Fibroblast of skin of left biceps (primary cell): Measurements from ENCODE around the gene GPR37L1.

Source experiments
- DNase-seq, 2 experiments: peaks; one replicate each; pipeline ENCODE4 v3.0.0-alpha.2; 2013; ENCODE audit warnings: low read depth in 2 of 2

The GPR37L1 gene

GRCh38 chr1:202122639-202123335 is at the start of gene GPR37L1:
GPR37L1 (plus strand) TSS chr1:202122917; CDS start chr1:202122964, 47 bp downstream.
- DNase-seq: no peak

DNA sequence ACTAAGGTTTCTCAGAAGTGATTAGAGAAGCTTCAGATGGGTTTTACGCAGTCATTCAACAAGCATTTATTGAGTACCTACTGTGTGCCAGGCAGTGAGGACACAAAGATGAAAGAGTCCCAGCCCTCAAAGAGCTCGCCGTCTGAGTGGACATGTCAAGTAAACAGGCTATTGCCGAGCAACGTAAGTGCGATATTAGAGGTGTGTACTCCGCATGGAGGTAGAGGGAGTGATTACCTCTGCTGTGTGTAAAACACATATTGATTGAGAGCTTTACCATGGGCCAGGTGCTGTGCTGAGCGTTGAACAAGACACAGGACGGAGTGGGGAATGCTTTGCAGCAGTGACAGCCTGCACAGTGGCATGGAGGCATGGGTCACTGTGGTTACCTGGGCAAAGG is 49.5 kb upstream of the GPR37L1 start:
- no peak for DNase-seq

- no peak for DNase-seq
Measured at GRCh38 chr1:202074985-202075384, 47.7 kb upstream of the GPR37L1 start.

DNA sequence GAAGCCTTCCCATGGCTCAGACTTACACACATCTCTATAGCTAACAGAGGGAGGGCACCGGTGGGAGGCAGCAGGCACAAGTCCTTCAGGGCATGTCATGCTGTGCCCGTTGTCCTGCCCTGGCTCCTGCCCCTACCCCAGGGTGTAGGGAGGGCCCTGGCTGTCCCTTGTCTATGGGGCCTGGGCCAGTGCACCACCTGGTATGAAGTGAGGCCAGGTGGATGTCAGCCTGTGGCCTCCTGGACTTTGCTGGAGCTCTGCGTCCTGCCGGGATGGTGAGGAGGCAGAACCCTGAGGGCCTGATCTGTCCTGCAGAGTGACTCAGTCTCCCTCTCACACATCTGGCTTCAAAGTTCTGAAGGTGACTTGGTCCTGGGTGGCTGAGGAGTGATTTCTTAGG is 47.3 kb upstream of the GPR37L1 start:
- no peak for DNase-seq

DNA sequence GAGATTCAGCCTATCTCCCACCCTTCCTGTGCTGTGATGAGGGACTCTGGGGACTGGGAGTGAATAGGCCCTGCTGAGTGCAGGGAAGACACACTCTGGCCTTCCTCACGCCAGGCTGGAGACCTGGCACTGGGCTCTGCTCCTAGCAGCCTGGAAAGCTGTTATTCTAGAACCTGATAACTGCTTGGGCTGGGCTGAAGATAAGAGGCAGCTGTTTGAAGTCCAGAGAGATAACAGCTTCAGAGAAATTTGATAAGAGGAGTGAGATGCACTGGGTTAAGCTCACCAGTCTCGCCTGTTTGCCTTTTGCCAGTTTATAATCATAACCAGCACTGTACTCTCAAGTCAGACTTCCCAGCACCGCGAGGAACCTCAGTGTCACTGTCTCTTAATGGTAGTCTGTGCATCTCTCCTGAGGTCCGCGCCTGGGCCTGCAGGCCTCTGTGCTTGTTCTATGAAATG is 46.6 kb upstream of the GPR37L1 start:
- DNase-seq: no peak

DNA sequence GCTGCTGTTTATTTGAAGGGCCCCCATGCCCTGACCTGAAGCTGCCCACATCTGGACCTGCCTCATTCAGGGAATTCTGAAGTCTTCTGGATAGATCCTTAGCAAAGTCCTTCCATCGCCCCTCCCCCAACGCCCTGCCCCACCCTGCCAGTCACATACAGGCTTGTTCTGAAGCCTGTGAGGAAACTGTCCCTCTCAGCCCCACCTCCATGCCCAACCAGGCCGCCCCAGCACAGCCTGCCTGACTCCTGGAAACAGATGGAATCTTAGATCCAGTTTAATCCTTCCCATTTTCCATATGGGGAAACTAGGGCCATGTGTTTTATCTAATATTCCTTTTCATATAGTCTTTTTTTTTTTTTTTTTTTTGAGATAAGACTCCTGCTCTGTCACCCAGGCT is 44.5 kb upstream of the GPR37L1 start:
- DNase-seq: no peak

- DNase-seq: no peak
Measured at GRCh38 chr1:202081992-202082391, 40.7 kb upstream of the GPR37L1 start.

DNA sequence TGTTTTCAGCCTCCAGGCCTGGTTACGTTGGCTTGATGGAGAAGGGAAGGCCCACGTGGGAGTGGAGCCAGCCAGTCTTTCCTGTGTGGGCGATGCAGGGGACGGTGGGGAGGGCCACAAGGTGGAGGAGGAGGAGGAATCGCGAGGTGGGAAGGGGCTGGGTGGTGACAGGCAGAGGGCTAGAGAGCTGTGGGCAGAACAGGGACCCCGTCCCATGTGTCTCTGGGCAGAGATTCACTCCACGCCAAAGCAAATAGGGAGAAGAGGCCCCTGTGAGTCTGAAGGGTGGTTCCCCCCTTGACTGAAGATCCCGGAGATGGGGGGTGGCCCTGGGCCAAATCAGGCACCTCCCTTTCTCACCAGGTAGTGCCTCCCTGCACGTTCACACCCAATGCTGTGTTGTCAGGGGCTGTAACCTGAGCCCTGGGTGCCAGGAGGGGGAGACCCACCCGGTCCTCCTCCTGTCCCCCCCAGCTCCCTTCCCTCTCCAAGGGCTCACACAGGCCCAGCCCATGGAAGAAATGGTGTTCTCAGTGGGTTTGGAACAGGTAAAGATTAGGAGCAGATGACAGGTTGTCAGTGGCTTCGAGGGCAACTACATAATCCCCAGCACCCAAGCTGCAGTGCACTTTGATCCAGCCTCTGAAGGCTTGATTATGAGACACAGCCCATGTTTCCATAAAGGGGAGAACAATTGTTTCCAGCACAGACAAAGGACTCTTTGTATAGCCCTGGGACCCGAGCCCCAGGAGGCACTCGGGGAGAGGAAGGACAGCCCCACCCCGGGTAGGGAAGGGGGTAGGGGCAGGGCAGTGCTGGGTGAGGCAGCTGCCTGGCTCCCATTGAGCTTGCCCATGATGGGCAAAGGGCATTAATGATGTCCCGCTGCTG is 37.7 kb upstream of the GPR37L1 start:
- DNase-seq: no peak

GRCh38 chr1:202085682-202086373 is 36.9 kb upstream of the GPR37L1 start:
- DNase-seq: no peak

DNA sequence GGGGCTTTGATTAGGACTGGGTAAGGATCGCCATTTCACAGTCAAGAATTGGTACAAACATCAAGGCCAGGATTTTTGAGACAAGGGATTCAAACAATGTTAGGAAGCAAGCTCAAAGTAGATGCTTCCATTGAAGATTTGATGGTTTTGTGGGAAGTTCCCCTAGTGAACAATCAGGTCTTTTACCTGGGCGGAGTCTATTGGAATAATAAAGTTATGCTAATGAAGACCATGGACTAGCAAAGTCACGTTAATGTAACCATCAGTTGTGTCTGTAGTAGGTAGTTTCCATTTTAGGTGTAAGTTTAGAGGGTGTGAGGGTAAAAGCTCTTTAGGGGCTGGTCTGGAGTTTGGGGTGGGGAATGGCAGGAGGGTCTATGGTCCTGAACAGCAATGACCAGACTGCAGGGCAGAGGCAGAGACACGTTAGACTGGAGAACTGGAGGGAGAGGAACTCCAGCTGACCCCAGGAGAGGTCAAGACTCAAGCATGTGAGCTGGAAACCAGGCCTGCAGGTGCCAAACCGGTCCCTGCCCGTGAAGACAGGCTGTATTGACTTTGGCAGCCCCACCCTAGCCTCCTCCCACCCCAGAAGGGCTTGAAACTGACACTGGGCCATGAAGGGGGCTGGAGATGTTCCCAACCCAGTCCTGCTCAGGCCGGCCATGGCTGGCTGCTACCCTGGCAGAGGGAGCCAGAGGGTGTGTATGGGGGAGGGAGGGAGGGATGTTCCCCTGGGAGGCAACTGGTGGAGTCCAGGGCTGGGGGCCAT is 36.0 kb upstream of the GPR37L1 start:
- DNase-seq: no peak

DNA sequence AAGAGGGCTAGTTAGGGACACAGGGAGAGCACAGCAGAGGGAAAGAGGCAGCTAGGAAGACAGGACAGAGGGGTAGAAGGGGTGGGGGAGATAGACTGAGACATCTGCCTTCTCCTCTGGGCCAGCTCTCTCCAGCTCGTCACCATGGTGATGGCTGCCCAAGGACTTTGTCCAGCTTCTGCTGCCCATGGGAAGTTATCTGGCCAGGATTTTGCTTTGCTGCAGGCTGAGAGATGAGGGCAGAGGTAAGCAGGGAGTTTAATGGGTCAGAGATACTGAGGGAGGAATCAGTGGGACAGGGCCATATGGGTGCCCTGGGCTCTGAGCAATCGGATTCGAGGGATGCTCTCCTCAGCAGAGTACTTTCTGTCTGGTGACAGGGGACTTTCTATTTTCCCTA is 34.5 kb upstream of the GPR37L1 start:
- DNase-seq: no peak

- no peak for DNase-seq
Measured at GRCh38 chr1:202090994-202091393, 31.7 kb upstream of the GPR37L1 start.

- no peak for DNase-seq
Measured at GRCh38 chr1:202093858-202094257, 28.9 kb upstream of the GPR37L1 start.

GRCh38 chr1:202101184-202101583 is 21.5 kb upstream of the GPR37L1 start:
- DNase-seq: no peak

DNA sequence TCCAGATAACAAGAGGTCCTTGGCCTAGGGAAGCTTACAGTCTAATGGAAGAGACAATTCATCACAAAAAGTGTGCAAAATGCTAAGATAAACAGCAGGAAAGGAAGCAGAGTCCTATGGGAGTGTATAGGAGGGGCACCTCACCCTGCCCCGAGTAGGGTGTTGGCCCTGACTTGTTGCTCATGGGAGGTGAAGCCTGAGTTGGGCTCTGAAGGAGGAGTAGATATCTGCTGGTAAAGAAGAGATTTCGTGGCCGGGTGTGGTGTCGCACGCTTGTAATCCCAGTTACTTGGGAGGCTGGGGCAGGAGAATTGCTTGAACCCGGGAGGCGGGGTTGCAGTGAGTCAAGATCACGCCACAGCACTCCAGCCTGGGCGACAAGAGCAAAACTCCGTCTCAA is 18.6 kb upstream of the GPR37L1 start:
- no peak for DNase-seq

DNA sequence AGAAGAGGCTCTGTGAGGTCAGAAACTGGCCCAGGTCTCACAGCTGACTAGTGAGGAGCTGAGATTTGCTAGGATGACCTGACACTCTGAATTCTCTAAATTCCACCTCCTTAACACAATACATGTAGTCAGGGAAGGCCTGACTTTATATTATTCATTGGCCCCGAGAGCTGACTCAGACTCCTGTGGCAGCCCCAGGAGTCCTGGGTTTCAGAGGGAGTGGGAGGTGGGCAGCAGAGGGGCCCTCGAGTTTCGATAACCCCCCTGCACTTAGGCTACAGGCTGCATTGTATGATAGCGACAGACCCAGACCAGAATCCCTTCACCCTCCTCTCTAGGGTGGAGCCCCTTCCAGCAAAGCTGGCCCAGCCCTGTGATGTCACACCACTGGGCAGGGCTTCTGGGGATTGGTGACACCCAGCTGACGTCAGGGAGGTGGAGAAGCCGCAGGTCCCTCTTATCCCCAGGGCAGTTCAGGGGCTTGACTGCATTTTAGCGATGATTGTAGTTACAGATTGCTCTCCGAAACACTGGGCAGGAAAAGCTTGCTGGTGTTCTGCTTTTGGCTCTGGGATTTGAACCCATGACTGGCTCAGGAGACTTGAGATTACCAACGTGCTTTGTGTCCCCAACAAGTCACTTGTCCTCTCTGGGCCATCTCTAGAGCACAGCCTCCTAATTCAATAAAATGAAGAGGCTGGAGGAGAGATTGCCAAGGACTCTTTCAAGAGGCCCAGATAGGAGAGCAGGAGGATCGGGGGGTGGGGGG is 17.0 kb upstream of the GPR37L1 start:
- no peak for DNase-seq

GRCh38 chr1:202106340-202107254 is 16.1 kb upstream of the GPR37L1 start:
- DNase-seq: no peak

DNA sequence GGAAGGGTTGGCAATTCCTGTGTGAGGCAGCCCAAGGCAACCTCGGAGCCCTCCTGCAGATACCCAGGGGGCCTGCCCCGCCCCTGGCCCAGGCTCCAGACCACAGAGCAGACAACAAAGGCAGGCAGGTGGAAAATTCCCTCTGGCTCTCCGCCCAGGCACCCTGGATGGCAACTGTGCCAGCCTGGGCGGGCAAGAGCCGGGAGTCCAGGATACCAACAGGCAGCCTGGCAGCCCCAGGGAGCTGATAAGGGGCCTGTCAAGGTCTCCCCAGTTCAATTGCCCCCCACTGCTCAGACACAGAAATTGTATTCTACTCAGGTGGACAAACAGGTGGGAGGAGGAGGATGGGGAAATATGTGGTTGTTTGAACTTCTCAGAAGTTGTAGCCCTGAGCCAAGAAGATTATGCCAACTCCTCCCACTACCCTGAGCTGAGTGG is 15.4 kb upstream of the GPR37L1 start:
- DNase-seq: no peak

- DNase-seq: no peak
Measured at GRCh38 chr1:202107801-202108731, 14.7 kb upstream of the GPR37L1 start.
